HUES48 (cell line): Measurements from ENCODE around the gene CYP3A5.
A peak's percentile ranks its signal among the peaks of the same experiment; 100 is the strongest.
"Not testable (repeated sequence)": the region's sequence is repeated elsewhere in the genome, so short reads cannot be mapped to it uniquely, and the experiment has no call there.

Experiments
- H3K27ac ChIP-seq: one replicate; pipeline ENCODE4 v1.7.0; 2013; ENCODE audit warnings: low read depth, low read length, inconsistent platforms
- H3K27me3 ChIP-seq: 2 replicates; pipeline ENCODE4 v1.6.1; 2013; ENCODE audit warnings: mild to moderate bottlenecking, low read length; ENCODE audit not compliant: control insufficient read depth, insufficient read depth
- H3K36me3 ChIP-seq: 2 replicates; pipeline ENCODE4 v1.6.1; 2013; ENCODE audit warnings: low read length; ENCODE audit not compliant: control insufficient read depth, insufficient read depth
- H3K4me1 ChIP-seq: 2 replicates; pipeline ENCODE4 v1.6.1; 2013; ENCODE audit warnings: mild to moderate bottlenecking, low read length; ENCODE audit not compliant: control insufficient read depth, insufficient read depth
- H3K4me3 ChIP-seq: 2 replicates; pipeline ENCODE4 v1.5.1; 2013; ENCODE audit warnings: mild to moderate bottlenecking, low read depth, low read length
- H3K9ac ChIP-seq: 2 replicates; pipeline ENCODE4 v1.6.1; 2013; ENCODE audit warnings: mild to moderate bottlenecking, low read depth, low read length, moderate library complexity
- H3K9me3 ChIP-seq: 2 replicates; pipeline ENCODE4 v1.6.1; 2013; ENCODE audit warnings: low read length; ENCODE audit not compliant: control insufficient read depth, insufficient read depth

Gene CYP3A5

DNA sequence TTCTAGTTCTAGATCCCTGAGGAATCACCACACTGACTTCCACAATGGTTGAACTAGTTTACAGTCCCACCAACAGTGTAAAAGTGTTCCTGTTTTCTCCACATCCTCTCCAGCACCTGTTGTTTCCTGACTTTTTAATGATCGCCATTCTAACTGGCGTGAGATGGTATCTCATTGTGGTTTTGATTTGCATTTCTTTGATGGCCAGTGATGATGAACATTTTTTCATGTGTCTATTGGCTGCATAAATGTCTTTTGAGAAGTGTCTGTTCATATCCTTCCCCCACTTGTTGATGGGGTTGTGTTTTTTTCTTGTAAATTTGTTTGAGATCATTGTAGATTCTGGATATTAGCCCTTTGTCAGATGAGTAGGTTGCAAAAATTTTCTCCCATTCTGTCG is 25.2 kb downstream of the CYP3A5 start:
- not testable (repeated sequence) for H3K4me1 ChIP-seq, H3K9me3 ChIP-seq, H3K27me3 ChIP-seq, H3K4me3 ChIP-seq, H3K9ac ChIP-seq, H3K36me3 ChIP-seq, H3K27ac ChIP-seq

DNA sequence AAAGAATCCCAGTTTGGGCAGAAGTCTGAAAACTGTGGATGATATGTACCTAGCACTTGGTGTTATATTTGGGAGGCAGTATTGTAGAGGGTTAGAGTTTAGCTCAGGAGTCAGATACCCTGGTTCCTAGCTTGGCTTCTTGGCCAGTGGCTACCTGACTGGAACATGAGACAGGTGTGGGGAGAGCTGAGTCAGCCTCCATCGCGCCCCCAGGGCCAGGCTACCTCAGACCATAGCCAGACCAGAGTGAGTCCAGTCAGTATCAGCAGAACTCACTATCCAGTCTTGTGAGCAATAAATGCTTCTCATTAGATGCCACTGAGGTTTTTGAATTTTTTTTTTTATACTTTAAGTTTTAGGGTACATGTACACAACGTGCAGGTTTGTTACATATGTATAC is 26.0 kb downstream of the CYP3A5 start:
- Histone ChIP-seq H3K4me3 (no peak overlapping the region), H3K9ac (no peak overlapping the region), H3K27me3 (no peaks in the 10 kb centered on the region), H3K4me1 (no peaks in the 10 kb centered on the region), H3K9me3 (no peaks in the 10 kb centered on the region), H3K36me3 (no peaks in the 10 kb centered on the region), H3K27ac (no peak overlapping the region)

DNA sequence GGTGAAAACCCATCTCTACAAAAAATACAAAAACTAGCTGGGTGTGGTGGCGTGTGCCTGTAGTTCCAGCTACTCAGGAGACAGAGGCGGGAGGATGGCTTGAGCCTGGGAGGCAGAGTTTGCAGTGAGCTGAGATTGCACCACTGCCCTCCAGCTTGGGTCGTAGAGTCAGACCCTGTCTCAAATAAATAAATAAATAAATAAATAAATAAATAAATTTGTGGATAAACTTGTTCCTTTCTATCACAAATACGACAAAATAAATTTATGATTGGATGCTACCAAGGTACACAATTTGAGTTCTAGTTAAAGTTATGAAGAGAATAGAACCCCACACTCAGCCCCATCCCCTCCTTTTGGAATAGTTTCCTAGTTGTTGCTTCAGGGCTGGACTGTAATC is 26.5 kb downstream of the CYP3A5 start:
- not testable (repeated sequence) for H3K27ac ChIP-seq

DNA sequence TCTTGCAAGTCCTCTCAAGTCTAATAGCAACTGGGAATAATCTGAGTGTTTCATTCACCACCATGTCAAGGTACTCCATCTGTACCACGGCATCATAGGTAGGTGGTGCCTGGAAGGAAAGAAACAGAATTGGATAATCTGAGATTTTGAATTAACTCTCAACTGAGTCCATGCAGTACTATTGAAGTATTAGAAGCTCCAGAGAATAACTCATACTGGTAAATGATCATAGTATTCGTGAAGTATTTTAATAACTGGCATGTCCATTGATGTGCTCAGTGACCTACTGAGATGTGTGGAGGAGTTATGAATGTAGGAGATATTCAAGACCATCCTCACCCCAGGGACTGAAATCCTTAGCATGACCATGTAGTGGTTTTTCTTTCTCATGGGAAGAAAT is 27.1 kb downstream of the CYP3A5 start:
- H3K27ac ChIP-seq, result no peak overlapping the region
- H3K9ac ChIP-seq, result no peak overlapping the region
- H3K4me3 ChIP-seq, result no peak overlapping the region
- no peaks in the 10 kb centered on the region for H3K36me3 ChIP-seq
- no peaks in the 10 kb centered on the region for H3K4me1 ChIP-seq
- no peaks in the 10 kb centered on the region for H3K27me3 ChIP-seq
- no peaks in the 10 kb centered on the region for H3K9me3 ChIP-seq

More for the DNA sequence above, 26.5 kb downstream of the CYP3A5 start:
- H3K9me3 ChIP-seq, H3K4me3 ChIP-seq, H3K36me3 ChIP-seq, H3K4me1 ChIP-seq, H3K9ac ChIP-seq, H3K27me3 ChIP-seq: not testable (repeated sequence)

DNA sequence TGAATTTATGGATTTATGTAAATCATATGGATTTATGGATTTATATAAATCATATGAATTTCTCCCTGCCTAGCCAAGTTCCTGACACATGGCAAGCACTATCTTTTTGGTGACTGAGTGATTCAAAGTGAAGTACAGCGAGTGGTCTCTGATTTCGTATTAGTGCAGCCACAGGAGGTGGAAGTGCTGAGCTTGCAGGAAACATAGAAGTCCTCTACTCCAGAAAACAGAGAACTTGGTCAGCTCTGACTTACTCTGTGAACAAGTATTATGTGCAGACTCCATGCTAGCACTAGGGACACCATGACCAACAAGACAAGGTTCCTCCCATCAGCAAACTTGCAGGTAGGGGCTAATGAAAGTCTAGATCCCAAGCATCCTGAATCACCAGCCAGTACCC is 28.5 kb downstream of the CYP3A5 start:
- H3K27ac ChIP-seq, result no peak overlapping the region

DNA sequence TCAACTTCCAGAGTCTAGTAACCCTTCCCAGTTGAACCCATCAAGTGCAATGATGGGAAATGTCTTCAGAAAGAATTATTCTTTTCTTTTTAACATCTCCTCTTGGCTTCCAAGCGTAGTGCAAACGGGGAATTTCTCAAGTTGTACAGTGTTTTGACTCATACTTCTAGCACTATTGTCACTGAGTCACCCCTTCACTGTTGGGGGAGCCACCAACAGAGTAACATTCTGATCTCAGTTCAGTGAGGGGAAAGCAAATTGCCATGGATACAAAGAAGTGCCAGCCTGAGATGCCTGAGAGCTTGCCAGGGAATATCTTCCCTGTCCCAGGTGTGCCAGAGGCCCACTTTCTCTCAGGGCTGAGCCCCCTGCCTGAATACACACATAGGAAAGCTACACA is 31.0 kb downstream of the CYP3A5 start:
- Histone ChIP-seq H3K4me3 (no peak overlapping the region), H3K9me3 (no peaks in the 10 kb centered on the region), H3K27ac (no peak overlapping the region), H3K9ac (no peak overlapping the region), H3K4me1 (no peaks in the 10 kb centered on the region), H3K27me3 (no peaks in the 10 kb centered on the region), H3K36me3 (no peaks in the 10 kb centered on the region; the same call in 1 of the 2 replicates)

More for the DNA sequence above, 28.5 kb downstream of the CYP3A5 start:
- H3K36me3 ChIP-seq, result no peaks in the 10 kb centered on the region
- H3K4me3 ChIP-seq, result no peak overlapping the region
- H3K9me3 ChIP-seq, result no peaks in the 10 kb centered on the region
- H3K9ac ChIP-seq, result no peak overlapping the region
- H3K27me3 ChIP-seq, result no peaks in the 10 kb centered on the region
- H3K4me1 ChIP-seq, result no peaks in the 10 kb centered on the region

DNA sequence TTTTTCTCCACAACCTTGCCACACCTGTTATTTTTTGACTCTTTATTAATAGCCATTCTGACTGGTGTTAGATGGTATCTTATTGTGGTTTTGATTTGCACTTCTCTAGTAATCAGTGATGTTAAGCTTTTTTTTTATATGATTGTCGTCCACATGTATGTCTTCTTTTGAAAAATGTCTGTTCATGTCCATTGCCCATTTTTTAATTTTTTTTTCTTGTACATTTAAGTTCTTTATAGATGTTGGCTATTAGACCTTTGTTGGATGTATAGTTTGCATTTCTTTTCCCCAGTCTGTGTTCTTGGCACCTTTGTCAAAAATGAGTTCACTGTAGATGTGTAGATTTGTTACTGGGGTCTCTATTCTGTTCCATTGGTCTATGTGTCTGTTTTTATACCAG is 34.2 kb downstream of the CYP3A5 start:
- Histone ChIP-seq H3K9me3 (no peaks in the 10 kb centered on the region), H3K9ac (no peak overlapping the region), H3K27ac (no peak overlapping the region), H3K4me3 (no peak overlapping the region), H3K4me1 (no peaks in the 10 kb centered on the region), H3K36me3 (no peaks in the 10 kb centered on the region; the same call in 1 of the 2 replicates), H3K27me3 (no peaks in the 10 kb centered on the region)

DNA sequence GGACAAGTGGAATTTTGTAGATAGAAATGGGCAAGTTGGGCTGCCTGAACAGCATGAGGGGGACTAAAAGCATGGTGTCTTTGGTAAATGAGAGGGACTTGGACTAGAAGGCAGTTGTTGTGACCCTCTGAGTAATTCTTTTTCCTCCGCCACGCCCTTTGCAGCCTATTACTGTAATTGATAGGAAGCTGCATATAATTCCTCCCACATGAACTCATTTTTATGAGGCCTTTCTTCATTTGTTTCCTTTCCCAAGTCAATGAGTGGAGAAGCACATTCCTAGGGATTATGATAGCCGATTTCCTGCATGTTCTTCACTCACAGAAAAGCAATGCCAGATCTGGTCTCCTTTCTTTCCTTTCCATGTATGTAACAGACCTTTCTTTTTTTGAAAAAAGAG is 35.4 kb downstream of the CYP3A5 start:
- no peaks in the 10 kb centered on the region for H3K27me3 ChIP-seq
- H3K9ac ChIP-seq, result no peak overlapping the region
- H3K27ac ChIP-seq, result no peak overlapping the region

DNA sequence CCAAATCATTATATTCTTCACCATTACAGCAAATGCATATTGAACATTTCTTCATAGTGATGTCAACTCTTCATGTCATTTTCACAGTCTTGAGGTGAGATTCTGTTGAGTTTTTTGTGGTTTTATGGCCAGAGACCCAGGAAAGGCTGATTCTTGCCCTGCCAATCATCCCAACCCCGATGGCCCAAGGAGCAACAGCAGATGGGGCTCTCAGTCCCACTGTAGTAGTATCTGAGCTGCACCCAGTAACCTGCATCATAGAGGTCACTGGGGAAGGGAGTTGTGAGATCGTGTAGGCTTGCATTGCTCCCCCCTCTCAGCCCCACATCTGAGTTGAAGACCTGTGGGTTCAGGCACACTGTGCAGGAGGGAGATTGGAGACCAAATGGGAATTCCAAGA is 36.3 kb downstream of the CYP3A5 start:
- Histone ChIP-seq H3K4me1 (peaks cover 10% of the 10 kb centered on the region; the same call in 1 of the 2 replicates), H3K27ac (no peak overlapping the region), H3K36me3 (no peaks in the 10 kb centered on the region; the same call in 1 of the 2 replicates), H3K9ac (no peak overlapping the region), H3K27me3 (no peaks in the 10 kb centered on the region), H3K9me3 (no peaks in the 10 kb centered on the region), H3K4me3 (no peak overlapping the region)

More for the DNA sequence above, 35.4 kb downstream of the CYP3A5 start:
- no peak overlapping the region for H3K4me3 ChIP-seq
- H3K36me3 ChIP-seq, result no peaks in the 10 kb centered on the region; the same call in 1 of the 2 replicates
- H3K4me1 ChIP-seq, result peaks cover 1% of the 10 kb centered on the region; the same call in 1 of the 2 replicates
- H3K9me3 ChIP-seq, result no peaks in the 10 kb centered on the region

DNA sequence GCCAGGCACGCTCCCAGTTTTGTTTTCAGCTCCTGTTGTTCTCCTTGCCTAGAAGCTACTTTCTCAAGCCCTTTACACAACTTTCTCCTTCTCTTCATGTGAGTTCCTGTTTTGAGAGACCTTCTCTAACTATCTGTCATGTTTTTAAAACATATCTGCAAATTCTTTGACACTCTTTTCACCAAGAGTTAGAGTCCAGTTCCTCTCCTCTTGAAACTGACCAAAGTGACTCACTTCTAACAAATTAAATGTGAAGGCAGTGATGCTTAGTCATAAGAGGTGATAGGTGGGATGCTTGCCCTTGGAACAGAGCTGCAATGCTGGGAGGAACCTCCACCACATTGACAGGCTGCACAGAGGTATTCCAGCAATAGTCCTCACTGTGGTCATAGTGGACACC is 37.8 kb downstream of the CYP3A5 start:
- Histone ChIP-seq H3K27me3 (no peaks in the 10 kb centered on the region), H3K4me3 (no peak overlapping the region), H3K9me3 (no peaks in the 10 kb centered on the region), H3K36me3 (no peaks in the 10 kb centered on the region; the same call in 1 of the 2 replicates), H3K9ac (no peak overlapping the region), H3K27ac (no peak overlapping the region), H3K4me1 (peaks cover 11% of the 10 kb centered on the region; the same call in 1 of the 2 replicates)

DNA sequence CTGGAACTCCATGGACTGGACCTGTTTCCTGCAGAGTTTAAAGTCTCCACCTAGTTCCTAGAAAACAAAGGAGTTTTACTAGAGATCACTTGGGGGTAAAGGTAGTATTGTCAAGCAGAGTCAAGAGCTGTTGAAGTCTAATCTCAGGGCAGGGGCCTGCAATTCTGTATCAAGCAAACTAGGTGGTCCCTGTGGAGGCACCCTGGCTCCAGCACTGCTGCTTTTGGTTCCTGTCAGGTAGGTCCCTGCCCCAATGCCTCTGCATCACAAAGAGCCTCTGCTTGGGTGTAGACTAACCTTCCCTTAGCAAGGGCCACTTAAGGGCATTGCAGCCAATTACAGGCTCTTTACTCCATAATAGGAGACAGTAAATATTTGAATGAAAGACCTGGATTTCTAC is 40.5 kb downstream of the CYP3A5 start:
- H3K4me3 ChIP-seq, result no peak overlapping the region
- H3K27me3 ChIP-seq, result no peaks in the 10 kb centered on the region
- peaks cover 11% of the 10 kb centered on the region; the same call in 1 of the 2 replicates for H3K4me1 ChIP-seq
- no peaks in the 10 kb centered on the region; the same call in 1 of the 2 replicates for H3K36me3 ChIP-seq
- no peak overlapping the region for H3K9ac ChIP-seq
- H3K27ac ChIP-seq, result peak overlapping the region; percentile 17
- no peaks in the 10 kb centered on the region for H3K9me3 ChIP-seq

DNA sequence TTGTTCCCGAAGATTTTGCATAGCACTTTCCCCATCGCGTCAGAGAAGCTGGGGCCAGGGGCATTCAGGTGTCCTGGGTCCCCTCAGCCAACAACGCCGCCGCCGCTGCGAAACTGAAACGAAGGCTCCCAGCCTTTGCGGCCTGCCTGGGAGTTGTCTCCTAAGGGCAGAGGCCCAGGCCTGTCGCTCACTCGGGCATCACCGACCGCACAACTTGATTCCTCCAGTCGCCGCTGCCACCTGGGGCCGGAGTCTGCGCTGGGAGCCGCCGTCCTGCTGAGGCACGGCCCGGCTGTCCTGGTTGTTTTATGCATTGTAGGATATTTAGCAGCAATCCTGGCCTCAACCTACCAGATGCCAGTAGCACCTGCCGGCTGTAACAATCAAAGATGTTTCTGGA is 41.1 kb downstream of the CYP3A5 start:
- Histone ChIP-seq H3K4me3 (no peak overlapping the region), H3K36me3 (no peaks in the 10 kb centered on the region; the same call in 1 of the 2 replicates), H3K9me3 (no peaks in the 10 kb centered on the region), H3K4me1 (peaks cover 11% of the 10 kb centered on the region; the same call in 1 of the 2 replicates), H3K27ac (peak overlapping the region; percentile 17), H3K27me3 (no peaks in the 10 kb centered on the region), H3K9ac (no peak overlapping the region)
